Measurements from ENCODE around the gene PLCL1. TPM values are rescaled to one million over a fixed set of nuclear protein-coding genes. Genes with fewer than 3 reads are reported as not detected.

The PLCL1 gene
- total RNA-seq, 2 donors from 2014 or later: 0.04 to 0.11 TPM

- H3K9me3 ChIP-seq (ENCODE audit: control insufficient read depth, low read length): peaks cover 7% of the 10 kb centered on the region
- Mint-ChIP-seq H3K4me1 (peaks cover 19% of the 10 kb centered on the region), H3K27ac (no peak overlapping the region), H3K4me3 (no peak overlapping the region), H3K36me3 (ENCODE audit: low read depth) (no peaks in the 10 kb centered on the region), H3K9me3 (peaks cover 7% of the 10 kb centered on the region), H3K27me3 (ENCODE audit: insufficient read depth) (no peaks in the 10 kb centered on the region)
- H3K4me3 ChIP-seq (ENCODE audit: low read length): no peak overlapping the region
- WGBS, 2 experiments (ENCODE audit: insufficient coverage in 1 of 2, insufficient read length in 1 of 2): 89 to 97% methylated on average over 1 of the region's 1 CpG
- H3K27me3 ChIP-seq (ENCODE audit: control insufficient read depth, insufficient read depth, low read length, poor library complexity, severe bottlenecking): no peaks in the 10 kb centered on the region
- DNase-seq: no peak
- H3K4me1 ChIP-seq (ENCODE audit: control insufficient read depth, insufficient read depth, low read length): no peaks in the 10 kb centered on the region
- no peaks in the 10 kb centered on the region for H3K36me3 ChIP-seq (ENCODE audit: control insufficient read depth, insufficient read depth, low read length)
- TF ChIP-seq CTCF (conservative IDR thresholded peaks at IDR 0.05): no peak
- no peak overlapping the region for H3K9ac ChIP-seq (ENCODE audit: extremely low read depth, low read length, poor library complexity, severe bottlenecking)
- no peak overlapping the region for H3K27ac ChIP-seq (ENCODE audit: low read depth, low read length)
Measured at GRCh38 chr2:197862246-197862955, 58.0 kb downstream of the PLCL1 start.

GRCh38 chr2:197863744-197864143 is 59.4 kb downstream of the PLCL1 start:
- Mint-ChIP-seq H3K4me1 (peaks cover 22% of the 10 kb centered on the region), H3K27ac (no peak overlapping the region), H3K36me3 (ENCODE audit: low read depth) (no peaks in the 10 kb centered on the region), H3K4me3 (no peak overlapping the region), H3K9me3 (peaks cover 4% of the 10 kb centered on the region), H3K27me3 (ENCODE audit: insufficient read depth) (no peaks in the 10 kb centered on the region)
- WGBS, 2 experiments (ENCODE audit: insufficient coverage in 1 of 2, insufficient read length in 1 of 2): 83% methylated on average over 1 of the region's 1 CpG; no CpG with 5 or more reads in 1 of the 2 experiments
- TF ChIP-seq CTCF (conservative IDR thresholded peaks at IDR 0.05): no peak
- no peak overlapping the region for H3K27ac ChIP-seq (ENCODE audit: low read depth, low read length)
- DNase-seq: no peak
- no peak overlapping the region for H3K9ac ChIP-seq (ENCODE audit: extremely low read depth, low read length, poor library complexity, severe bottlenecking)
- H3K9me3 ChIP-seq (ENCODE audit: control insufficient read depth, low read length): peaks cover 3% of the 10 kb centered on the region
- no peaks in the 10 kb centered on the region for H3K36me3 ChIP-seq (ENCODE audit: control insufficient read depth, insufficient read depth, low read length)
- no peaks in the 10 kb centered on the region for H3K27me3 ChIP-seq (ENCODE audit: control insufficient read depth, insufficient read depth, low read length, poor library complexity, severe bottlenecking)
- H3K4me3 ChIP-seq (ENCODE audit: low read length): no peak overlapping the region
- H3K4me1 ChIP-seq (ENCODE audit: control insufficient read depth, insufficient read depth, low read length): peaks cover under 1% of the 10 kb centered on the region

GRCh38 chr2:197866455-197866854 is 62.1 kb downstream of the PLCL1 start:
- no peak overlapping the region for H3K27ac Mint-ChIP-seq
- H3K27me3 Mint-ChIP-seq (ENCODE audit: insufficient read depth): no peaks in the 10 kb centered on the region
- H3K4me3 ChIP-seq (ENCODE audit: low read length): no peak overlapping the region
- no peaks in the 10 kb centered on the region for H3K9me3 ChIP-seq (ENCODE audit: control insufficient read depth, low read length)
- no peak for DNase-seq
- H3K36me3 ChIP-seq (ENCODE audit: control insufficient read depth, insufficient read depth, low read length): no peaks in the 10 kb centered on the region
- no peaks in the 10 kb centered on the region for H3K9me3 Mint-ChIP-seq
- H3K9ac ChIP-seq (ENCODE audit: extremely low read depth, low read length, poor library complexity, severe bottlenecking): no peak overlapping the region
- no peak overlapping the region for H3K4me3 Mint-ChIP-seq
- H3K27me3 ChIP-seq (ENCODE audit: control insufficient read depth, insufficient read depth, low read length, poor library complexity, severe bottlenecking): no peaks in the 10 kb centered on the region
- peaks cover 3% of the 10 kb centered on the region for H3K4me1 ChIP-seq (ENCODE audit: control insufficient read depth, insufficient read depth, low read length)
- H3K27ac ChIP-seq (ENCODE audit: low read depth, low read length): no peak overlapping the region
- TF ChIP-seq CTCF (conservative IDR thresholded peaks at IDR 0.05): no peak
- H3K36me3 Mint-ChIP-seq (ENCODE audit: low read depth): no peaks in the 10 kb centered on the region
- H3K4me1 Mint-ChIP-seq: peaks cover 32% of the 10 kb centered on the region

All from endodermal cell (in vitro differentiated cells).